Upper lobe of left lung (tissue), 4 donors: ENCODE measurements around the gene PARVA.

Experiments used
- CTCF ChIP-seq, 6 experiments: fragments of 450-650 bp in 4 of 6; fragments of 200-600 bp in 2 of 6; sonication (generic) in 2 of 6; IDR thresholded peaks; one replicate each; pipeline ENCODE4 v1.5.1; 2016 to 2019; ENCODE audit warnings: antibody characterized with exemption in 6 of 6
- EP300 ChIP-seq, 4 donors: sonication (generic); formaldehyde crosslinking; IDR thresholded peaks; one replicate each; pipeline ENCODE4 v1.5.1; 2017; ENCODE audit warnings: antibody characterized with exemption in 4 of 4, control low read depth in 2 of 4
- POLR2AphosphoS5 ChIP-seq, 2 donors: sonication (generic); formaldehyde crosslinking; IDR thresholded peaks; one replicate each; pipeline ENCODE4 v1.5.1; 2017; ENCODE audit warnings: antibody characterized with exemption in 2 of 2

DNA sequence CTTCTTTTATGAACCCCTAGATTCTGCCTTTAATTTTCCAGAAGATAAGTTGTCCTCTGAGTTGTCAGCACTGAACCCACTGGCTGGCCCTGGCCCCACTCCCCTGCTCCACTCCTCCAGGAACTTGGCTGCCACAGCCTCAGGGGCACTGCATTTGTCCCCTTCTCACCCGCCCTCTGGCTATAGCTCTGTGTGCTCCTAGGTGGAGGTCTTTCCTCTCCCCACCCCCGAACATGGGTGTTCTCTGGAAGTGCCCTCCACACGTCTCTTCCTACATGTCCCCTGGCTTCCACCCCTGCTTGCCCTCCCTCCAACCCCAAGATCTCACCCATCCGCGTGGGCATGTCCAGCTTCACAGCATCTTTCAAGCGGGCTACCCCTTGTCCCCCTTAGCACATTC is 159.2 kb downstream of the PARVA start:
- TF ChIP-seq CTCF (IDR thresholded peaks at IDR 0.05), result no peak
- no peak for TF ChIP-seq POLR2AphosphoS5 (IDR thresholded peaks at IDR 0.05)
- no peak for TF ChIP-seq EP300 (IDR thresholded peaks at IDR 0.05)
